DOHH2 (cell line): ENCODE results near the gene ART4.

Experiments
- H3F3A ChIP-seq: fragments of 200-600 bp; sonication (generic), shearing (Covaris generic); 2 replicates; pipeline ENCODE4 v1.6.0; 2016; ENCODE audit warnings: antibody characterized with exemption, mild to moderate bottlenecking; ENCODE audit not compliant: control insufficient read depth, insufficient read depth
- H3K27ac ChIP-seq: fragments of 200-600 bp; sonication (generic); 2 replicates; pipeline ENCODE4 v1.5.1; 2014; ENCODE audit warnings: low read depth, mild to moderate bottlenecking, low read length, moderate library complexity
- H3K27me3 ChIP-seq: fragments of 200-600 bp; sonication (generic); 2 replicates; pipeline ENCODE4 v1.6.1; 2014; ENCODE audit warnings: mild to moderate bottlenecking, low read length, mixed read lengths; ENCODE audit not compliant: control insufficient read depth
- H3K36me3 ChIP-seq: fragments of 200-600 bp; sonication (generic); 2 replicates; pipeline ENCODE4 v1.6.1; 2014; ENCODE audit warnings: mild to moderate bottlenecking, low read length, moderate library complexity, mixed read lengths; ENCODE audit not compliant: control insufficient read depth
- H3K4me1 ChIP-seq: fragments of 200-600 bp; sonication (generic); 2 replicates; pipeline ENCODE4 v1.6.1; 2014; ENCODE audit warnings: mild to moderate bottlenecking, low read length, mixed read lengths; ENCODE audit not compliant: control insufficient read depth
- H3K4me2 ChIP-seq: fragments of 200-600 bp; sonication (generic); 2 replicates; pipeline ENCODE4 v1.6.0; 2014; ENCODE audit warnings: mild to moderate bottlenecking, low read length, moderate library complexity
- H3K4me3 ChIP-seq: fragments of 200-600 bp; sonication (generic); 2 replicates; pipeline ENCODE4 v1.5.1; 2014; ENCODE audit warnings: mild to moderate bottlenecking, low read length, mixed read lengths
- H3K79me2 ChIP-seq: fragments of 200-600 bp; sonication (generic); 2 replicates; pipeline ENCODE4 v1.6.1; 2014; ENCODE audit warnings: mild to moderate bottlenecking, low read length, mixed read lengths; ENCODE audit not compliant: control insufficient read depth
- H3K9me2 ChIP-seq: fragments of 200-600 bp; sonication (generic); replicated peaks from 2 replicates; pipeline ENCODE4 v1.6.1; 2014; ENCODE audit warnings: mild to moderate bottlenecking, low read length, mixed read lengths; ENCODE audit not compliant: control insufficient read depth
- H3K9me3 ChIP-seq: fragments of 200-600 bp; sonication (generic); 2 replicates; pipeline ENCODE4 v1.6.1; 2014; ENCODE audit warnings: antibody characterized with exemption, low read length, mixed read lengths; ENCODE audit not compliant: control insufficient read depth, insufficient read depth
- H4K20me1 ChIP-seq: fragments of 200-600 bp; sonication (generic); 2 replicates; pipeline ENCODE4 v1.6.0; 2014; ENCODE audit warnings: low read depth, mild to moderate bottlenecking, antibody characterized with exemption, low read length, moderate library complexity; ENCODE audit not compliant: control insufficient read depth, insufficient read depth
- EZH2phosphoT487 ChIP-seq: fragments of 200-600 bp; sonication (generic); IDR thresholded peaks from 2 replicates; pipeline ENCODE4 v1.6.1; 2017; ENCODE audit warnings: borderline replicate concordance, mild to moderate bottlenecking, antibody characterized with exemption, low read length, moderate library complexity, mixed read lengths
- TF ChIP-seq, protein P1 (sequence below): fragments of 200-600 bp; sonication (generic); IDR thresholded peaks from one replicate; pipeline ENCODE4 v1.5.1; 2014; ENCODE audit warnings: antibody characterized with exemption, mild to moderate bottlenecking, low read depth, low read length; ENCODE audit not compliant: poor library complexity, severe bottlenecking

Gene ART4

DNA sequence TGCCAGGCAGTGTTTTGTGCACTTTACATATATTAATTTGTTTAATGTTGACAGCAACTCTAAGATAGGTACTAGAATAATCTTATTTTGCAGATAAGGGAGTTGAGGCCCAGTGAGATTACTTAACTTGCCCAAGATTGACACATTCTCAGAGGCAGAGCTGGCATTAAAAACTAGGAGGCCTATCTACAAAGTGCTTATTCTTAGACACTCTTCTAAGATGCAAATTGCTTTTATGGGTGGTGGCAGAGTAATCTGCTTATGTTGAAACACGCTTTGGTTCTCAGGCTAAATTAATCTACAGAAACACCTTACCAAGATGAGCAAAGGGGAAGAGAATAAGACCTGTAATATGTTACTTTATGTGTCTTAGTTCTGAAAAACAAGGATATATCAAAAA lies 35.2 kb upstream of the ART4 start:
- Histone ChIP-seq H3K9me3 (peaks cover 19% of the 10 kb centered on the region), H3K4me2 (peak overlapping the region; percentile 47), H3K79me2 (no peaks in the 10 kb centered on the region), H3F3A (no peaks in the 10 kb centered on the region; the same call in 1 of the 2 replicates), H3K36me3 (peaks cover 15% of the 10 kb centered on the region), H3K9me2 (no peaks in the 10 kb centered on the region), H3K27ac (peak overlapping the region; percentile 5; the same call in 1 of the 2 replicates), H3K27me3 (no peaks in the 10 kb centered on the region), H4K20me1 (no peaks in the 10 kb centered on the region), H3K4me3 (peak overlapping the region; percentile 31), H3K4me1 (peaks cover 52% of the 10 kb centered on the region)
- TF ChIP-seq, protein P1, sequence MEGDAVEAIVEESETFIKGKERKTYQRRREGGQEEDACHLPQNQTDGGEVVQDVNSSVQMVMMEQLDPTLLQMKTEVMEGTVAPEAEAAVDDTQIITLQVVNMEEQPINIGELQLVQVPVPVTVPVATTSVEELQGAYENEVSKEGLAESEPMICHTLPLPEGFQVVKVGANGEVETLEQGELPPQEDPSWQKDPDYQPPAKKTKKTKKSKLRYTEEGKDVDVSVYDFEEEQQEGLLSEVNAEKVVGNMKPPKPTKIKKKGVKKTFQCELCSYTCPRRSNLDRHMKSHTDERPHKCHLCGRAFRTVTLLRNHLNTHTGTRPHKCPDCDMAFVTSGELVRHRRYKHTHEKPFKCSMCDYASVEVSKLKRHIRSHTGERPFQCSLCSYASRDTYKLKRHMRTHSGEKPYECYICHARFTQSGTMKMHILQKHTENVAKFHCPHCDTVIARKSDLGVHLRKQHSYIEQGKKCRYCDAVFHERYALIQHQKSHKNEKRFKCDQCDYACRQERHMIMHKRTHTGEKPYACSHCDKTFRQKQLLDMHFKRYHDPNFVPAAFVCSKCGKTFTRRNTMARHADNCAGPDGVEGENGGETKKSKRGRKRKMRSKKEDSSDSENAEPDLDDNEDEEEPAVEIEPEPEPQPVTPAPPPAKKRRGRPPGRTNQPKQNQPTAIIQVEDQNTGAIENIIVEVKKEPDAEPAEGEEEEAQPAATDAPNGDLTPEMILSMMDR, result no peak
- TF ChIP-seq EZH2phosphoT487, result no peak

DNA sequence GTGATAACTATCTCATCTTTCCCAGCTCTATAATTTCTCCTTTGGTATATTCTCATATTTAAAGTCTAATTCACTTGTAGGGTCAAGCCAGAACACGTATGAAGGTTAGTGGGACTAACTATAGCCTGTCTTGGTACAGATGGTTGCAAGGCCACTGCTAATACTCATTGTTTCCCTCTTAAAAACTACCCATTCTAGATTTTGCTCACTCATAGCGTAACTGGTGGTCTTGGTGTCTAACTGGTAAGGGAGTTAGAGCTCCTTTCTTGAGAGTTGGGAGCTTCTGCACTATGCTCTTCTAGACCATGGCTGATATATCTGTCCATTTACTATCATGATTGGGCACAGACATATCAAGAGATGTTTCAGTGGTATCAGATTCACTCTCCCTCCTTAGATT lies 33.5 kb upstream of the ART4 start:
- H4K20me1 ChIP-seq, result no peaks in the 10 kb centered on the region
- peaks cover 18% of the 10 kb centered on the region for H3K36me3 ChIP-seq
- no peaks in the 10 kb centered on the region; the same call in 1 of the 2 replicates for H3F3A ChIP-seq
- H3K4me3 ChIP-seq, result no peak overlapping the region
- H3K27me3 ChIP-seq, result no peaks in the 10 kb centered on the region
- H3K27ac ChIP-seq, result no peak overlapping the region
- H3K4me1 ChIP-seq, result peaks cover 50% of the 10 kb centered on the region
- H3K4me2 ChIP-seq, result no peak overlapping the region
- H3K9me3 ChIP-seq, result peaks cover 25% of the 10 kb centered on the region
- no peaks in the 10 kb centered on the region for H3K79me2 ChIP-seq
- no peaks in the 10 kb centered on the region for H3K9me2 ChIP-seq
- no peak for TF ChIP-seq EZH2phosphoT487
- TF ChIP-seq, protein P1, result no peak

DNA sequence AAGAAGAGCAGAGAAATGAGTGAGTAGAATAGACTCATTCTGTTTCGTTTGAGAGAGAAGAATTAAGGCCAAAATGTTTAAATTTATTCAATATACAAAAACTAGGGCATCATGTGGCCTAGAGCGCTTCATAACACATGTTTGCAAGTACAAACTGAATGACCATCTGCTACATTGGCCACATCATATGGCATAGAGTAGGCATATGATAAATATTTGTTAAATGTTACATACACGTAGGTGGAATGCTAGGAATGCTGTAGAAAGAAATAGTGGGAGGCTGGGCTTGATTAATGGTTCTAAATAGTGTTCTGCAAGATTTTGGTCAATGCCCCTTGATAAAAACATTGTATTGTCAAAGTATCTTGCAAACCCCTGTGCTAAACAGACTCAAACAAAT lies 31.6 kb upstream of the ART4 start:
- TF ChIP-seq EZH2phosphoT487, result no peak
- TF ChIP-seq, protein P1, result no peak
- no peaks in the 10 kb centered on the region for H3K27me3 ChIP-seq
- no peaks in the 10 kb centered on the region for H3K9me2 ChIP-seq
- no peak overlapping the region for H3K27ac ChIP-seq
- H3F3A ChIP-seq, result no peaks in the 10 kb centered on the region
- no peak overlapping the region for H3K4me3 ChIP-seq
- peaks cover 31% of the 10 kb centered on the region for H3K4me1 ChIP-seq
- H3K36me3 ChIP-seq, result peaks cover 12% of the 10 kb centered on the region
- H4K20me1 ChIP-seq, result no peaks in the 10 kb centered on the region
- no peaks in the 10 kb centered on the region for H3K79me2 ChIP-seq
- H3K4me2 ChIP-seq, result no peak overlapping the region
- H3K9me3 ChIP-seq, result peaks cover 19% of the 10 kb centered on the region
